HepG2 (cell line): ENCODE results near the gene SPPL2B.

ENCODE experiments used
- MLLT10 ChIP-seq: sonication (generic); formaldehyde crosslinking; IDR thresholded peaks from 2 replicates; pipeline ENCODE4 v1.4.0; 2020; ENCODE audit warnings: missing genetic modification reagents
- PRPF4 ChIP-seq: fragments of 200-400 bp; formaldehyde crosslinking; IDR thresholded peaks from 2 replicates; pipeline ENCODE4 v1.6.1; 2016; ENCODE audit warnings: low read length, low read depth; ENCODE audit not compliant: poor library complexity, severe bottlenecking
- RBM22 ChIP-seq: fragments of 200-400 bp; formaldehyde crosslinking; optimal IDR thresholded peaks from 2 replicates; pipeline ENCODE3; 2017; ENCODE audit warnings: mild to moderate bottlenecking, low read length, moderate library complexity
- RELA ChIP-seq: sonication (generic); formaldehyde crosslinking; IDR thresholded peaks from 2 replicates; pipeline ENCODE4 v1.4.0; 2020; ENCODE audit warnings: missing genetic modification reagents
- ZBTB40 ChIP-seq, 2 experiments: fragments of 450-650 bp in 1 of 2; sonication (generic) in 1 of 2; formaldehyde crosslinking in 1 of 2; IDR thresholded peaks; 2 replicates each; pipeline versions ENCODE4 v1.6.1 to v1.8.0; 2016 to 2022; ENCODE audit warnings: antibody characterized with exemption in 1 of 2, mild to moderate bottlenecking in 1 of 2, missing genetic modification reagents in 1 of 2

GRCh38 chr19:2291185-2291751 is 37.2 kb upstream of the SPPL2B start:
- no peak for TF ChIP-seq PRPF4
- no peak for TF ChIP-seq MLLT10 (CRISPR knock-in tag)
- no peak for TF ChIP-seq ZBTB40 (IDR thresholded peaks at IDR 0.05)
- TF ChIP-seq ZBTB40 (CRISPR knock-in tag; IDR thresholded peaks at IDR 0.05): no peak
- TF ChIP-seq RBM22: no peak
- no peak for TF ChIP-seq RELA
